AML-193 (cell line): ENCODE results near the gene EN2.
"Not testable (repeated sequence)": the region's sequence is repeated elsewhere in the genome, so short reads cannot be mapped to it uniquely, and the experiment has no call there.

ENCODE experiments used
- DNase-seq, 2 experiments: peaks; one replicate each; lab custom pipeline; 2025; lab: John Stamatoyannopoulos, UW

Gene EN2

DNA sequence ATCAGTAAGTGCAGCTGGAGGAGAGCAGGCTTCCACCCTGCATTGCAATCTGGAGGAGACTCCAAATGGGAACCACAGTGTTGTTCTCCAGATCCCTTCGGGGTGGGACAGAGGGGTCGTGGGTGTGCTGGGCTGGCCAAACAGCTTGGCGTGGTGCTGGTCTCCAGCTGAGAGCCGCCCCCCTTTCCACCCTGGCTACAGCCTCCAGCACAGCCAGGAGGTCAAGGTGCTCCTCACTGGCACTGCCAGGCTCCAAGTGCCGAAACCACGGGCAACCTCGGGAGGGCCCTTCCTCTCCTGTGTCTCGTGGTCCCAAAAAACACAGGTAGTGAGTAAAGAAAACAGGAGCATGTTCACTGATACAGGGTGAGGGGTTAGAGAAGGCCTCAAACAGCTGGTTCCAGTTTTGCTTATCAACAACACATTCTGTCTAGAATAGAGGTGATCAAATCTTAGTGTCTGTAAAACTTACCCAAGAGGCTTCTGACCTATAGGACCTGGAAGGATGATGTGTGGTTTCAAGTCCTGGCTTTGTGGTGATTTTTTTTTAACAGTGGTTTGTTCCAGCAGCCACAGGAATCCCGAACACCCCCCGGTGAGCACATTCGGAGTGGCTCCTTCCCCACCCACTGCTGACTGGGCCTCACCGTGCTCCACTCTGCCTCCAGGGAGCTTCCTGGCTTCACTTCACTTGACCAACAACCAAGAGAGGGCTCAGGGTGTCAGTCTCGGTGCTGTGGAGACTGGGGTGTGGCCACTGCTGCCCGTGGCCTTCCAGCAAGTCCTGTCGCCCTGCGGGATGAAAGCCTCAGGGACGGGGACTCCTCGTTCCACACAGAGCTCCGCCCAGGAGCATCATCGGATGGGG is 31.2 kb upstream of the EN2 start:
- no peak for DNase-seq

DNA sequence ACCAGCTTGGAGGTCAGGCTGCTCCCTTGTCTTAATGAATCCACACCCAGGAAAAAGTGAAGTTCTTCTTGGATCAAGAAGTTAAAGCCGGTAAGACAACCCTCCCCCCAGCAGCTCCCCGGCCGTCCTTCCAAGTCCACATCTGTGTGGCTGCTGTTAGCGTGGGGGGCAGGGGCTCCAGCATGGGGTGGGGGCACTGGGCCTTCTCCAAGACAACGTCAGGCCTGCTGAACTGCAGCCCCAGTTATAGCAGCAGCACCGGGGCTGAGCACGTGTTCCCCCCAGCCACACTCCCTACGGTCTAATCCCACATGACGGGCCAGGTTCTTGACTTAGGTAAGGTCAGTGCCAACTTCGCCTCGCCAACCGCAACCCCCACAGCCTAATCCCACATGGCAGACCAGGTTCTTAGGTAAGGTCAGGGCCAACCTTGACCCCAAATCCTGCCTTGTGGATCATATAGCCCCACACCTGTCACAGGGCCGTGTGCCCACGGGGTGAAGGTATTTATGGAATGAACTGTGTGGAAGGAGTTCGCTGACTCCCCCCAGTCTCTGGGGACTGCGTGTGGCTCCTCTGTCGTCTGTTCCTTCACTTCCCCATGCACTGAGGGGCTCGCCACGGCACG is 30.4 kb upstream of the EN2 start:
- no peak for DNase-seq

- DNase-seq = no peak
Observed at GRCh38 chr7:155428171-155428834, 29.6 kb upstream of the EN2 start.

- DNase-seq = no peak
Observed at GRCh38 chr7:155429651-155430050, 28.3 kb upstream of the EN2 start.

GRCh38 chr7:155430606-155431005 is 27.3 kb upstream of the EN2 start:
- no peak for DNase-seq

DNA sequence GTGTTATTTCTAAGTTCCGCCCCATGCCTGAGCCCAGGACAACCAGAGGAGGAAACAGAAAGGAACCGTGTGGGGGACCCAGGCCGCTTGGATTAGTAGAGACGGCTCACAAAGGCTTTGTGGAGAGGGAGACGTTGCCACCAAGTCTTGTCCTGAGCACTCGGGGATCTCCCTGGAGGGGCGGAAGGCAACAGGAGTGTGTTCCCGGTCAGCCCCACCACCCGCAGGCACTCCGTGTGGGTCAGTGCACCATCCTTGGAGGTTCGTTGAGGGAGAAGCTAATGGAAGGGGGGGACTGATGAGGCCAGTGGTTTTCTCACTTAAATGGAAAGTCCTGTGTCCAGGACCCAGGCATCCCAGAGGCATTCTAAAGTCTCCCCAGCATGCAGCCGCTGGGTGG is 26.7 kb upstream of the EN2 start:
- no peak for DNase-seq

- DNase-seq = no peak
Observed at GRCh38 chr7:155431711-155432110, 26.2 kb upstream of the EN2 start.

DNA sequence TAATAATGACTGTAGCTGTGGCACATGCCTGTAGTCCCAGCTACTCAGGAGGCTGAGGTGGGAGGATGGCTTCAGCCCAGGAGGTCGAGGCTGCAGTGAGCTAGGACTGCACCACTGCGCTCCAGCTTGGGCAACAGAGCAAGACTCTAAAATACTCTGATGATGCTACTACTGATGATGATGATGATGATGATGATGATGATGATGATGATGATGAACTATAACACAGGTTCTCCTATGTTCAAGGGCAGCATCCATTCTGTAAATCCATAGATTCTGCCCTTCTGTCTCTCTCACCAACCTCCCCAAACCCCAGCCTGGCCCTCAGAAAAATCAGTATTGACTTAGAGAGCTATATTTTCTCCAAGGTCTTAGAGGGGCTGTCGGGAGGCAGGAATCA is 22.8 kb upstream of the EN2 start:
- DNase-seq = no peak

GRCh38 chr7:155437836-155438235 is 20.1 kb upstream of the EN2 start:
- no peak for DNase-seq

DNA sequence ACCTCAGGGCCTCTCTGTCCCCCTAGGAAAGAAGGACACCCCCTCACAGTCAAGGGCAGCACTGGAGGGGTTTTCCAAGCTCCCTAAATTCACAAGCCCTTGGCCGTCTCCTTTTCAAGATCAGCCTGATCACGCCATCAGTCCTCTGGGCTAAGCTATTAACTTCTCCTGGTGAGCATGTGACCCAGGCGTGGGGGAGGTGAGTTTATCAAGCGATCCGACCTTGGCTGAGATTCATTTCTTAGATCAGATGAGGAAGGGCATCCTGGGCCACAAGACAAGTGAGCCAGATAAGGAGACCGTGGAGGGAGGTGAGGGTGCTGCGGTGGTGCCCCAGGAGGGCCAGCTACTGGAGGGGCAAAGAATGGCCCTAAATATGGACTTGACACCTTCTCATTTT is 19.2 kb upstream of the EN2 start:
- no peak for DNase-seq

- no peak for DNase-seq
Observed at GRCh38 chr7:155439311-155440017, 18.5 kb upstream of the EN2 start.

GRCh38 chr7:155440018-155440410 is 17.9 kb upstream of the EN2 start:
- no peak for DNase-seq

DNA sequence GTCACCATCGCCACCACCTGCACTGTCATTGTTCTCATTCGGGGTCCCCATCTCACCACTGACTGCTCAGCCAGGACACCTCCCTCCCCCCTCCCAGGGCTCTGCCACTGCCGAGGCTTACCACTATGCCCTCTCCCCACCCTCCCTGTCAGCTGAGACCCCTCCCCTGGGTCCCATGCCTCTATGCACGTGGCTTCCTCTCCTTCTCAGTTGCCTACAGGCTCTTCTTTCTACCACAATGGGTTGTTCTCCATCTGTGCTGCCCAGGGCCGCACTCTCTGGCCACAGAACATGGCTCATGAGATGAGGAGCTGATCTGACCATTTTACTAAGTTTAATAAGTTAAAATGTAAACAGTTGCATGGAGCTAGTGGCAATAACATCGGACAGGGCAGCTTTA is 16.1 kb upstream of the EN2 start:
- DNase-seq = no peak

DNA sequence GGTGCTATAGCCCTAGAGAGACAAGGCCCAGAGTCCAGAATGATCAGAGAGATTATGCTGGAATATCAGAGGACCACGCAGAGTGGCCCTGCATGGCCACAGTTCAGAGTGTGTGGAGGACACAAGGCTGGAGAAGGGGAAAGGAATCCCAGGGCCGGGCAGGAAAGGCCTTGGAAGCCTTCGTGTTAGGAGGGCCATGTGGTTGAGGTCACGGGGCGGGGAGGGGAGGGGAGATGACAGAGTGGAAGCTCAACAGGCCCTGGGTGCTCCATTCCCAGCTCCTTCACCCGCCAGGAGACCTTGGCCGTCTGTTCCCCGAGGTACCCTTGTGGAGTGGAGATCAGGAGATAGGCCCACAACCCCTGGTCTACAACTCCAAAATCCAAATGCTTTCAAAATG is 13.2 kb upstream of the EN2 start:
- no peak for DNase-seq

DNA sequence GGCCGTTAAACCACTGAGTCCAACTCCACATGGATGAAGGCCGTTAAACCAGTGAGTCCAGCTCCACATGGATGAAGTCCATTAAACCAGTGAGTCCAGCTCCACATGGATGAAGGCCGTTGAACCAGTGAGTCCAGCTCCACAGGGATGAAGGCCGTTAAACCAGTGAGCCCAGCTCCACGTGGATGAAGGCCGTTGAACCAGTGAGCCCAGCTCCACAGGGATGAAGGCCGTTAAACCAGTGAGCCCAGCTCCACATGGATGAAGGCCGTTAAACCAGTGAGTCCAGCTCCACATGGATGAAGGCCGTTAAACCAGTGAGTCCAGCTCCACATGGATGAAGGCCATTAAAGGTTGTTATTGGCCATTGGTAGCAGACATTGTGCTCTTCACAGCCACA is 12.3 kb upstream of the EN2 start:
- DNase-seq = not testable (repeated sequence)

- DNase-seq = no peak
Observed at GRCh38 chr7:155447603-155448002, 10.3 kb upstream of the EN2 start.

DNA sequence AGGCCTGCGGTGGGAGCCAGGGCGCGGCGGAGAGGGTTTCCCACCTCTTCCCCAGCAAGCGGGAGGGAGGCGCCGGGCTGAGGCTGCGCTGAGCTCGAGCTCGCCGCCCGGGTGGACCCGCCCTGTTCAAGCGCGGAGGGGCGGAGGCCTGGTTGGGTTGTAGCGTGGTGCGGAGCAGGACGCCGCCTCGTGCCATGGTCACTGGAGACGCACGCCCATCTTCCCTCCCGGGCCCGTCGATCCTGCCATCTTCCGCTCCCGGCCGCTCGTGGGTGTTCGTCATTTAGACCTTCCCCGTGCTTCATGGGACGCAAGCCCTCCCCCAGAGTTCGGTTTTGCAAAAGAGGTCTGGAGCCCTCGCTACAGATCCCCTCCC is 9.3 kb upstream of the EN2 start:
- DNase-seq = no peak

GRCh38 chr7:155449008-155449868 is 8.7 kb upstream of the EN2 start:
- DNase-seq = no peak

DNA sequence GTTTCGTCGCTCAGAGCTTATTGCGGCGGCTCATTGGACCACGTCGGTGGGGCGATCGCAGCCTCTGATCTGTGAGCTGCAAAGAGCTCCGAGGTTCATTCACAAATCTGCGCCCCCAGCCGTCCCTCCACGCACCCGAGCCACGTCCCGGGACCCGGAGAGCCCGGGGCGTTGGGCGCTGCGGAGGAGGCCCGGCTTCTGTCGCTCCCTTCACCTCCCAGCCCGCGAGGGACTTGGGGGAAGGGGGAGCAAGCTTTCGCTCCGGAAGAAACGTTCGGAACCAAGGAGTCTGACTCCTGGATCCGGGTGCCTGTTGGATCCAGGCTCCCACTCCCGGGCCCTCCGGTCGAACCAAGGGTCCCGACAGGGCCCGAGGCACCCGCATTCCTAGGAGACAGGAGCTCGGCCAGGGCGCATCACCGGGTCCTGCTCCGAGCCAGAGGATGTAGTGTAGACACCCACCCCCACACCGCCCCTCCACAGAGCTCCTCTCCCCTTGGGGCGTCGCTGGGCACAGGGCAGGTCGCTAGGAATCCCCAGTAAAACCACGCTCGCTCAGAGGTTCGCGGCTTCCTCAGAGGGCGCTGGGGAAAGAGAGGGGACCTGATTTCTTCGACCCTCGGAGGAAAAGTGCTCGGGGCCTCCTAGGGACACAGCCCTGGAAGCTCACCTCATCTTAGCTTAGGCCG is 7.9 kb upstream of the EN2 start:
- DNase-seq = no peak

- no peak for DNase-seq
Observed at GRCh38 chr7:155450558-155450969, 7.4 kb upstream of the EN2 start.
